Esophagus muscularis mucosa (tissue), 4 donors: ENCODE data around the gene MOB3A. TPM values are rescaled to one million over a fixed set of nuclear protein-coding genes. Genes with fewer than 3 reads are reported as not detected.

Experiments
- DNase-seq: peaks from one replicate; pipeline ENCODE4 v3.0.0-alpha.2; 2017; ENCODE audit errors: extremely low spot score
- H3K27ac ChIP-seq, 4 donors: fragments of 200-600 bp; sonication (generic); replicated peaks in 1 of 4; 1 replicate in 3 of 4; 2 replicates in 1 of 4; pipeline ENCODE4 v1.5.1; 2016 to 2019; ENCODE audit warnings: mild to moderate bottlenecking in 1 of 4
- H3K27me3 ChIP-seq, 4 donors: fragments of 200-600 bp; sonication (generic); one replicate each; pipeline versions ENCODE4 v1.5.1 to v1.6.0; 2016 to 2019
- H3K36me3 ChIP-seq, 4 donors: fragments of 200-600 bp; sonication (generic); one replicate each; pipeline ENCODE4 v1.5.1; 2016 to 2019
- H3K4me1 ChIP-seq, 4 donors: fragments of 200-600 bp; sonication (generic); one replicate each; pipeline ENCODE4 v1.5.1; 2016 to 2019
- H3K4me3 ChIP-seq, 4 donors: fragments of 200-600 bp; sonication (generic); 1 replicate in 2 of 4; 2 replicates in 2 of 4; pipeline ENCODE4 v1.5.1; 2016 to 2019; ENCODE audit warnings: mild to moderate bottlenecking in 4 of 4, moderate library complexity in 1 of 4
- H3K9me3 ChIP-seq, 4 donors: fragments of 200-600 bp; sonication (generic); 1 replicate in 3 of 4; 2 replicates in 1 of 4; pipeline ENCODE4 v1.5.1; 2016 to 2019
- CTCF ChIP-seq, 3 experiments: fragments of 200-600 bp in 2 of 3; fragments of 450-650 bp in 1 of 3; sonication (generic) in 2 of 3; IDR thresholded peaks; one replicate each; pipeline ENCODE4 v1.5.1; 2017 to 2019; ENCODE audit warnings: antibody characterized with exemption in 3 of 3, mild to moderate bottlenecking in 2 of 3, moderate library complexity in 1 of 3
- EP300 ChIP-seq: sonication (generic); formaldehyde crosslinking; IDR thresholded peaks from one replicate; pipeline ENCODE4 v1.6.1; 2017; ENCODE audit warnings: antibody characterized with exemption
- POLR2A ChIP-seq: fragments of 450-650 bp; IDR thresholded peaks from one replicate; pipeline ENCODE4 v1.6.1; 2017; ENCODE audit warnings: antibody characterized with exemption, moderate library complexity, mild to moderate bottlenecking, low read depth
- POLR2AphosphoS5 ChIP-seq, 2 donors: sonication (generic); formaldehyde crosslinking; IDR thresholded peaks; one replicate each; pipeline ENCODE4 v1.6.1; 2017; ENCODE audit warnings: antibody characterized with exemption in 2 of 2
- WGBS: methylation state at CpG from one replicate; pipeline ENCODE4 v1.1.5; 2018; 5-methylcytosine and 5-hydroxymethylcytosine counted together
- intact Hi-C: fragments of 100-400 bp; cut with DNase I; formaldehyde crosslinking; loops from one replicate; pipeline ENCODE4 v1.15.1; 2023
- total RNA-seq, 4 donors: library from RNA; depleted of rRNA; stranded (reverse); fragments of >200 nt; gene quantifications; one replicate each; pipeline versions ENCODE4 v1.1.0 to v1.2.1, GENCODE V29; 2016

MOB3A gene
- total RNA-seq, 4 donors from 2014 or later: 43.6 to 85.2 (median 56.3) TPM

GRCh38 chr19:2077833-2078619 lies 18.1 kb downstream of the MOB3A start:
- Histone ChIP-seq H3K4me3 (no peak overlapping the region), H3K27me3 (no peaks in the 10 kb centered on the region), H3K4me1 (peaks cover under 1 to 41% (median 35%) of the 10 kb centered on the region in 4 donors), H3K36me3 (peaks cover 56 to 99% (median 85%) of the 10 kb centered on the region in 4 donors), H3K27ac (no peak overlapping the region), H3K9me3 (no peaks in the 10 kb centered on the region)
- no peak for DNase-seq
- TF ChIP-seq POLR2A (no peak), CTCF (IDR thresholded peaks at IDR 0.05) (no peak), EP300 (no peak), POLR2AphosphoS5 (IDR thresholded peaks at IDR 0.05) (no peak)
- intact Hi-C loops: no loop called here
- WGBS: 91% methylated on average over 26 of the region's 44 CpGs

- DNase-seq: no peak
- no peak overlapping the region for H3K27ac ChIP-seq
- no peaks in the 10 kb centered on the region for H3K9me3 ChIP-seq
- peaks cover 0 to 35% (median 29%) of the 10 kb centered on the region in 4 donors for H3K4me1 ChIP-seq
- intact Hi-C loops: no loop called here
- H3K27me3 ChIP-seq: no peaks in the 10 kb centered on the region
- TF ChIP-seq POLR2AphosphoS5 (IDR thresholded peaks at IDR 0.05) (no peak), CTCF (IDR thresholded peaks at IDR 0.05) (no peak), POLR2A (no peak), EP300 (no peak)
- 87% methylated on average over 7 of the region's 7 CpGs for WGBS
- peaks cover 62 to 99% (median 87%) of the 10 kb centered on the region in 4 donors for H3K36me3 ChIP-seq
- no peak overlapping the region for H3K4me3 ChIP-seq
These were observed 18.7 kb downstream of the MOB3A start for GRCh38 chr19:2077398-2077797.

- intact Hi-C loops: no loop called here
- TF ChIP-seq EP300: no peak
- no peak for TF ChIP-seq POLR2A
- TF ChIP-seq CTCF (IDR thresholded peaks at IDR 0.05): no peak
- no peak for TF ChIP-seq POLR2AphosphoS5 (IDR thresholded peaks at IDR 0.05)
- H3K36me3 ChIP-seq: peaks cover 68 to 100% (median 91%) of the 10 kb centered on the region in 4 donors
These were observed 19.6 kb downstream of the MOB3A start for GRCh38 chr19:2076526-2076944.

GRCh38 chr19:2072757-2073551 lies 23.2 kb downstream of the MOB3A start:
- TF ChIP-seq EP300 (no peak), CTCF (IDR thresholded peaks at IDR 0.05) (no peak), POLR2AphosphoS5 (IDR thresholded peaks at IDR 0.05) (no peak), POLR2A (no peak)
- no peaks in the 10 kb centered on the region for H3K27me3 ChIP-seq
- no peak overlapping the region for H3K4me3 ChIP-seq
- H3K27ac ChIP-seq: no peak overlapping the region
- peaks cover 62 to 72% (median 69%) of the 10 kb centered on the region in 4 donors for H3K36me3 ChIP-seq
- no peak for DNase-seq
- no peaks in the 10 kb centered on the region for H3K9me3 ChIP-seq
- 84% methylated on average over 24 of the region's 32 CpGs for WGBS
- intact Hi-C loops: loop anchor here (5.0 kb wide), 1 partner anchor 146 kb away; no protein-coding TSS in a partner anchor
- H3K4me1 ChIP-seq: peaks cover 7 to 29% (median 24%) of the 10 kb centered on the region in 4 donors

More at GRCh38 chr19:2076526-2076944, 19.6 kb downstream of the MOB3A start:
- no peaks in the 10 kb centered on the region for H3K9me3 ChIP-seq
- DNase-seq: no peak
- no peak overlapping the region for H3K27ac ChIP-seq
- peaks cover 0 to 27% (median 22%) of the 10 kb centered on the region in 4 donors for H3K4me1 ChIP-seq
- no peak overlapping the region for H3K4me3 ChIP-seq
- 99% methylated on average over 16 of the region's 32 CpGs for whole genome bisulfite sequencing
- no peaks in the 10 kb centered on the region for H3K27me3 ChIP-seq
